Stimulated activated CD8-positive, alpha-beta memory T cell treated with anti-CD3 and anti-CD28 coated beads, Interleukin-15, amount 100 ng/mL, for 1 hour (primary cell): ENCODE results near the gene DIRAS2.

Source experiments
- DNase-seq: peaks from one replicate; pipeline ENCODE4 v3.0.0-alpha.2; 2020; ENCODE audit warnings: low read depth

DIRAS2 gene

GRCh38 chr9:90612957-90613356, 29.7 kb downstream of the DIRAS2 start:
- no peak for DNase-seq

- DNase-seq: no peak
Measured at GRCh38 chr9:90611568-90611967, 31.1 kb downstream of the DIRAS2 start.

GRCh38 chr9:90611121-90611520, 31.5 kb downstream of the DIRAS2 start:
- no peak for DNase-seq

- no peak for DNase-seq
Measured at GRCh38 chr9:90607701-90608516, 34.7 kb downstream of the DIRAS2 start.

GRCh38 chr9:90600029-90600428, 42.6 kb downstream of the DIRAS2 start:
- no peak for DNase-seq

GRCh38 chr9:90598191-90598590, 44.4 kb downstream of the DIRAS2 start:
- no peak for DNase-seq

GRCh38 chr9:90593646-90594045, 49.0 kb downstream of the DIRAS2 start:
- DNase-seq: no peak

- no peak for DNase-seq
Measured at GRCh38 chr9:90580576-90580975, 62.0 kb downstream of the DIRAS2 start.

- no peak for DNase-seq
Measured at GRCh38 chr9:90579181-90579580, 63.4 kb downstream of the DIRAS2 start.

- DNase-seq: no peak
Measured at GRCh38 chr9:90578126-90578815, 64.4 kb downstream of the DIRAS2 start.

GRCh38 chr9:90569511-90569910, 73.1 kb downstream of the DIRAS2 start:
- DNase-seq: no peak

GRCh38 chr9:90568667-90569066, 74.0 kb downstream of the DIRAS2 start:
- DNase-seq: no peak

GRCh38 chr9:90562229-90562628, 80.4 kb downstream of the DIRAS2 start:
- no peak for DNase-seq
